Heart left ventricle (tissue), 13 donors: ENCODE data around the gene TTC6.

Experiments used
- CTCF ChIP-seq, 12 donors: fragments of 200-600 bp; sonication (generic) in 4 of 12; IDR thresholded peaks; one replicate each; pipeline versions ENCODE4 v1.5.0 to v1.8.0; 2018 to 2022; ENCODE audit warnings: antibody characterized with exemption in 12 of 12, mild to moderate bottlenecking in 5 of 12
- POLR2A ChIP-seq, 2 donors: fragments of 450-650 bp; IDR thresholded peaks; one replicate each; pipeline ENCODE4 v1.6.1; 2017; ENCODE audit warnings: antibody characterized with exemption in 2 of 2, mild to moderate bottlenecking in 2 of 2, moderate library complexity in 2 of 2
- donor health status: ischemic (EF 13 %, LVEDD 7.1; RV severe dilation, severe dysfunction).
- donor health status: DM: no; HTN: yes; CAD: no.
- donor health status: DM: no; HTN: no; CAD: no.
- donor health status: ischemic (EF 25% LVEDD 6.9; RV normal size, moderate dysfunction).
- donor health status: ischemic (EF 25% LVEDD 5.7; RV mildly dilated, moderate dysfunction).
- donor health status: ischemic (EF 35%, LVEDD 5.7; RV mildly dilated, moderate dysfunction).
- donor health status: nonischemic (EF 11% LVEDD 7.7; RV severe dilation, severe dysfunction).
- donor health status: DM: yes; HTN: yes; CAD: no.
- donor health status: PGD.
- donor health status: ischemic (EF 29% LVEDD 5.4; RV normal size, mild dysfunction).
- donor health status: nonischemic (EF 23%, LVEDD 6.1; RV moderate dilation, normal function).

GRCh38 chr14:37625597-37626595 is 30.5 kb downstream of the TTC6 start:
- TF ChIP-seq CTCF (IDR thresholded peaks at IDR 0.05) (no peak), POLR2A (IDR thresholded peaks at IDR 0.05) (no peak)
